Aorta (tissue), 5 donors: ENCODE data around the gene EPS15. TPM values are rescaled to one million over a fixed set of nuclear protein-coding genes. Genes with fewer than 3 reads are reported as not detected.
"Not testable (repeated sequence)": the region's sequence is repeated elsewhere in the genome, so short reads cannot be mapped to it uniquely, and the experiment has no call there.

Experiments used
- ATAC-seq: fragments of 200-7000 bp; cut with Tn5 transposase; one replicate; pipeline ENCODE4 v1.9.1; 2022; ENCODE audit warnings: moderate library complexity; ENCODE audit not compliant: low FRiP score
- DNase-seq, 2 donors: peaks; one replicate each; pipeline ENCODE4 v3.0.0-alpha.2; 2020
- H3K27ac ChIP-seq, 2 donors: one replicate each; pipeline ENCODE4 v1.5.1; 2013; ENCODE audit warnings: low read length in 2 of 2, mild to moderate bottlenecking in 2 of 2, moderate library complexity in 2 of 2, control low read depth in 1 of 2, inconsistent platforms in 1 of 2, low read depth in 1 of 2
- H3K27me3 ChIP-seq, 2 donors: one replicate each; pipeline ENCODE4 v1.6.1; 2013; ENCODE audit warnings: control low read depth in 1 of 2, low read length in 1 of 2, mild to moderate bottlenecking in 1 of 2, moderate library complexity in 1 of 2; ENCODE audit not compliant: insufficient read depth in 2 of 2, control insufficient read depth in 1 of 2
- H3K36me3 ChIP-seq, 2 donors: one replicate each; pipeline ENCODE4 v1.6.1; 2013; ENCODE audit warnings: control low read depth in 1 of 2, low read length in 1 of 2, mild to moderate bottlenecking in 1 of 2; ENCODE audit not compliant: insufficient read depth in 2 of 2, control insufficient read depth in 1 of 2
- H3K4me1 ChIP-seq, 2 donors: one replicate each; pipeline ENCODE4 v1.6.1; 2013; ENCODE audit warnings: low read length in 2 of 2, control low read depth in 1 of 2, mild to moderate bottlenecking in 1 of 2, moderate library complexity in 1 of 2; ENCODE audit not compliant: insufficient read depth in 2 of 2, control insufficient read depth in 1 of 2
- H3K4me3 ChIP-seq, 2 donors: one replicate each; pipeline ENCODE4 v1.5.1; 2013; ENCODE audit warnings: low read length in 2 of 2, control low read depth in 1 of 2, mild to moderate bottlenecking in 1 of 2
- H3K9me3 ChIP-seq: one replicate; pipeline ENCODE4 v1.6.1; 2013; ENCODE audit warnings: mild to moderate bottlenecking, low read length; ENCODE audit not compliant: control insufficient read depth
- WGBS, 2 donors: extraction: QIAGEN DNeasy Blood & Tissue Kit; methylation state at CpG; one replicate each; pipeline ENCODE4 v1.1.7; 2013; 5-methylcytosine and 5-hydroxymethylcytosine counted together
- intact Hi-C, 2 donors: fragments of 100-400 bp; cut with DNase I; formaldehyde crosslinking; loops; one replicate each; pipeline versions ENCODE4 v1.14.2 to v1.15.0; 2022
- polyA plus RNA-seq, 2 donors: library from polyadenylated mRNA; stranded (reverse); fragments of 200-250 nt; gene quantifications; one replicate each; pipeline ENCODE4 v1.2.3, GENCODE V29; 2013
- total RNA-seq, 2 donors: library from RNA; stranded (reverse); fragmentation: NEBNext Ultra II Directional; extraction: Animal tissue kit (Norgen Biotek cat#: 25700); gene quantifications; one replicate each; pipeline ENCODE4 v1.2.1, GENCODE V29; 2021
- donor health status: healthy with polysubstance abuse.
- donor health status: Bipolar disorder and iron deficiency.
- donor health status: DM: no; HTN: no; CAD: no.
- donor health status: DM: no; HTN: no; CAD: no.
- donor health status: DM: yes; HTN: yes; CAD: no.

The EPS15 gene
- total and polyA plus RNA-seq, 4 donors = 24.8 to 121 (median 69.9) TPM

- WGBS, 2 donors = 41 to 52% methylated on average over 2 of the region's 2 CpGs
- no peak overlapping the region for H3K4me3 ChIP-seq
- no peak overlapping the region for H3K27ac ChIP-seq
- ATAC-seq (no peak), DNase-seq (no peak)
- no peaks in the 10 kb centered on the region for H3K4me1 ChIP-seq
- intact Hi-C loops = no loop called here
- H3K36me3 ChIP-seq = peaks cover 0 to under 1% of the 10 kb centered on the region in 2 donors
- H3K27me3 ChIP-seq = no peaks in the 10 kb centered on the region
- no peaks in the 10 kb centered on the region for H3K9me3 ChIP-seq
These were observed 66.1 kb downstream of the EPS15 start for GRCh38 chr1:51453010-51453409.

DNA sequence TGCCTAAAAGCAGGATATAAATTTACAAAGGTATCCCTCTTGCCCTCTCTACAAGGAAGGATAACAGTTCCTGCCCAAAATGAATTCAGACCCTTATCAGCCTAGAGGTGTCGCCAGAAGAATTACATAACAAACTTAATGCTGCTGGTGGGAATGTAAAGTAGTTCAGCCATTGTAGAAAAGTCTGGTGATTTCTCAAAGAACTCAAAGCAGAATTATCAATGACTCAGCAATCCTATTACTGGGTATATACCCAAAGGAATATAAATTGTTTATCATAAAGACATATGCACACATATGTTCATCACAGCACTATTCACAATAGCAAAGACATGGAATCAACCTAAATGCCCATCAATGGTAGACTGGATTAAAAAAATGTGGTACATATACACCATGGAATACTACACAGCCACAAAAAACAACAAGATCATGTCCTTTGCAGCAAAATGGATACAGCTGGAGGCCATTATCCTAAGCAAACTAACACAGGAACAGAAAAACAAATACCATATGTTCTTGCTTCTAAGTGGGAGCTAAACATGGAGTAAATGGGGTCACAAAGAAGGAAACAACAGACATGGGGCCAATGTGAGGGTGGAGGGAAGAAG, 70.1 kb downstream of the EPS15 start:
- not testable (repeated sequence) for DNase-seq, H3K9me3 ChIP-seq, H3K36me3 ChIP-seq, H3K4me3 ChIP-seq, ATAC-seq, H3K27me3 ChIP-seq, H3K4me1 ChIP-seq, H3K27ac ChIP-seq
- WGBS, 2 donors = 93 to 95% methylated on average over 1 of the region's 1 CpG
- intact Hi-C loops = loop anchor here in 1 of 2 donors (10.0 kb wide), 1 partner anchor 66 kb away; the partner anchor contains the start of gene EPS15

GRCh38 chr1:51445351-51446090, 73.5 kb downstream of the EPS15 start:
- no peak for ATAC-seq
- H3K27me3 ChIP-seq = no peaks in the 10 kb centered on the region
- no peak for DNase-seq
- intact Hi-C loops = loop anchor here in 1 of 2 donors (10.0 kb wide), 1 partner anchor 69 kb away; the partner anchor contains the start of gene EPS15
- no peak overlapping the region for H3K27ac ChIP-seq
- 95 to 97% methylated on average over 2 of the region's 2 CpGs for WGBS, 2 donors
- H3K36me3 ChIP-seq = peaks cover 0 to 3% of the 10 kb centered on the region in 2 donors
- no peaks in the 10 kb centered on the region for H3K4me1 ChIP-seq
- H3K9me3 ChIP-seq = no peaks in the 10 kb centered on the region
- H3K4me3 ChIP-seq = no peak overlapping the region

- Histone ChIP-seq H3K36me3 (peaks cover 0 to 3% of the 10 kb centered on the region in 2 donors), H3K4me3 (no peak overlapping the region), H3K27me3 (no peaks in the 10 kb centered on the region), H3K9me3 (no peaks in the 10 kb centered on the region), H3K27ac (no peak overlapping the region), H3K4me1 (no peaks in the 10 kb centered on the region)
- 78 to 83% methylated on average over 3 of the region's 3 CpGs for WGBS, 2 donors
- intact Hi-C loops = loop anchor here in 1 of 2 donors (10.0 kb wide), 1 partner anchor 70 kb away; the partner anchor contains the start of gene EPS15
- ATAC-seq = no peak
- DNase-seq = no peak
These were observed 74.4 kb downstream of the EPS15 start for GRCh38 chr1:51444534-51445192.

DNA sequence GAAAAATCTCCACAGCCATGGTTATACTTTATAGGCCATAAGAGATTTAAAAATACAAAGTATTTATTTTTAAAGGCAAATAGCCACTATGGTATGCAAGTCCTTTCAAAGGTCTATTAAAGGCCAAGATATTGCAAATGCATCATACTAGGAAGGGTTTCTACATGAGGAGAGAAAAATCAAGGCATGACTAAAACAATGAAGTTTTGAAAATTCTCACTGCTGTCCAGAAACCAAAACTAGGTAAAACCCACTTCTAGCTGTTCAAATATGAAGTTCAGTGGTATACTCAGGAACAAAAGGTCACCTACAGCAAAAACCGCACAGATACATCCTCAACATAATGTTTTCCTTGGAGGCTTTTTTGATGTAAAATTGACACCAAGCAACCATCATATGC, 75.0 kb downstream of the EPS15 start:
- WGBS, 2 donors = 93 to 94% methylated on average over 1 of the region's 1 CpG
- no peaks in the 10 kb centered on the region for H3K9me3 ChIP-seq
- intact Hi-C loops = loop anchor here in 1 of 2 donors (10.0 kb wide), 1 partner anchor 71 kb away; the partner anchor contains the start of gene EPS15
- H3K27ac ChIP-seq = no peak overlapping the region
- no peak for ATAC-seq
- no peaks in the 10 kb centered on the region for H3K27me3 ChIP-seq
- H3K4me3 ChIP-seq = no peak overlapping the region
- peaks cover 0 to 3% of the 10 kb centered on the region in 2 donors for H3K36me3 ChIP-seq
- no peak for DNase-seq
- no peaks in the 10 kb centered on the region for H3K4me1 ChIP-seq

GRCh38 chr1:51443555-51443954, 75.5 kb downstream of the EPS15 start:
- no peak for DNase-seq
- Histone ChIP-seq H3K27ac (no peak overlapping the region), H3K4me3 (no peak overlapping the region), H3K9me3 (no peaks in the 10 kb centered on the region), H3K27me3 (no peaks in the 10 kb centered on the region), H3K4me1 (no peaks in the 10 kb centered on the region), H3K36me3 (peaks cover 0 to 3% of the 10 kb centered on the region in 2 donors)
- no peak for ATAC-seq
- 97 to 98% methylated on average over 5 of the region's 5 CpGs for WGBS, 2 donors
- intact Hi-C loops = loop anchor here in 1 of 2 donors (10.0 kb wide), 1 partner anchor 71 kb away; the partner anchor contains the start of gene EPS15

GRCh38 chr1:51442616-51443015, 76.5 kb downstream of the EPS15 start:
- intact Hi-C loops = loop anchor here in 1 of 2 donors (10.0 kb wide), 1 partner anchor 72 kb away; the partner anchor contains the start of gene EPS15
- Histone ChIP-seq H3K36me3 (peaks cover 0 to under 1% of the 10 kb centered on the region in 2 donors), H3K27ac (no peak overlapping the region), H3K27me3 (no peaks in the 10 kb centered on the region), H3K9me3 (no peaks in the 10 kb centered on the region), H3K4me1 (no peaks in the 10 kb centered on the region), H3K4me3 (no peak overlapping the region)
- ATAC-seq (no peak), DNase-seq (no peak)
- 0 to 5% methylated on average over 1 of the region's 1 CpG for WGBS, 2 donors

DNA sequence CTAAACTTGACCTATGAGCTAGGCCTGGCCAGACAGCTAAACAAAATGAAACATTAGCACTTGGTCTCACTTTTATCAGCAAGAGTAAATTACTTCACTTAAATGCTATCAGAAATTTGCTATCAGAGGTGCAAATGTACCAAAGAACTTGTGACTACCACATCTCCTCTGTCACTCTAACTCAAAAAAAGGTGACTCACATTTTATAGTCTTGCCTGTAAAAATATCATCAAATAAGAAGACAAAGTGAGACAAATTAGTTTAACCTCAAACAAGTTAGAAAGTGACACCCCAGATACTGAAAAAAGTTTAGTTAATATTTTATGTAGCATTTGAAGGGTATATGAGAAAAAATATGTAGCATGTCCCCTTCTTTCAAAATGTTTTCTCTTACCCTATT, 76.9 kb downstream of the EPS15 start:
- Histone ChIP-seq H3K27me3 (no peaks in the 10 kb centered on the region), H3K4me1 (no peaks in the 10 kb centered on the region), H3K36me3 (peaks cover 0 to 2% of the 10 kb centered on the region in 2 donors), H3K9me3 (no peaks in the 10 kb centered on the region), H3K27ac (no peak overlapping the region), H3K4me3 (no peak overlapping the region)
- intact Hi-C loops = loop anchor here in 1 of 2 donors (10.0 kb wide), 1 partner anchor 73 kb away; the partner anchor contains the start of gene EPS15
- DNase-seq (no peak), ATAC-seq (no peak)
